GM03348 (cell line): ENCODE measurements around the gene COA6.
"Not testable (repeated sequence)": the region's sequence is repeated elsewhere in the genome, so short reads cannot be mapped to it uniquely, and the experiment has no call there.

Experiments
- DNase-seq: peaks from one replicate; pipeline ENCODE4 v3.0.0; 2012; ENCODE audit warnings: low spot score

Gene COA6, protein sequence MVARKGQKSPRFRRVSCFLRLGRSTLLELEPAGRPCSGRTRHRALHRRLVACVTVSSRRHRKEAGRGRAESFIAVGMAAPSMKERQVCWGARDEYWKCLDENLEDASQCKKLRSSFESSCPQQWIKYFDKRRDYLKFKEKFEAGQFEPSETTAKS

DNA sequence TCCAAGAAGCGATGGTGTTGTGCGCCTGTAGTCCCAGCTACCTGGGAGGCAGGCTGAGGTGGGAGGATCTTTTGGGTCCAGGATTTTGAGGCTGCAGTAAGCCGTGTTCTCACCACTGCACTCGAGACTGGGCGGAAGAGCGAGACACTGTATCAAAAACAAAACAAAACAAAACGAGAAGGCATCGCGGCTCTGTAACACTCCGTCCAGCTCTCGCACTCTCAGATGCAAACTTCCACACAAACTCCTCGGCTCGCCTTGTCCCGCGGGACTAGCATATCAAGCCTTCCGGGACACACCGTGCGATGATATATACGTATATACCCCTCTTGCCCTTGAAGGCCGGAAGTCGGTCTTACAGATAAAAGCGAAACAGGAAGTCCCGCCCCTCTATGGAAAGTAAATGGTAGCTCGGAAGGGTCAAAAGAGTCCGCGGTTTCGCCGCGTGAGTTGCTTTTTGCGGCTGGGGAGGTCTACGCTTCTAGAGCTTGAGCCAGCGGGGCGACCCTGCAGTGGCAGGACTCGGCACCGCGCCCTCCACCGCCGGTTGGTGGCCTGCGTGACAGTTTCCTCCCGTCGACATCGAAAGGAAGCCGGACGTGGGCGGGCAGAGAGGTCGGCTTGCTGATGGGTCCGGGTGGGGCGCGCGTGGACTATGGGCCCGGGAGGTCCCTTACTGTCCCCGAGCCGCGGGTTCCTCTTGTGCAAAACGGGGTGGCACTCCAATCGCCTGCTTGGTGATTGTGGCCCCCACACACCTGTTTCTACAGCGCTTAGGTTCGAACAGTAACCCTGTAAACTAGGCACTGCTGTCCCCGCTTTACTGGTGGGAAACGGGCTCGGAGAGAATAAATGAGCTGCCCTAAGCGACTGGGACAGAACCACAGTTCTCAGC lies at the start of gene COA6:
Gene COA6, plus strand, starts transcription at position 393 of the 895 bp plus-strand sequence. Its CDS starts 11 bp downstream, at position 404.
- peak; percentile 92 for DNase-seq

DNA sequence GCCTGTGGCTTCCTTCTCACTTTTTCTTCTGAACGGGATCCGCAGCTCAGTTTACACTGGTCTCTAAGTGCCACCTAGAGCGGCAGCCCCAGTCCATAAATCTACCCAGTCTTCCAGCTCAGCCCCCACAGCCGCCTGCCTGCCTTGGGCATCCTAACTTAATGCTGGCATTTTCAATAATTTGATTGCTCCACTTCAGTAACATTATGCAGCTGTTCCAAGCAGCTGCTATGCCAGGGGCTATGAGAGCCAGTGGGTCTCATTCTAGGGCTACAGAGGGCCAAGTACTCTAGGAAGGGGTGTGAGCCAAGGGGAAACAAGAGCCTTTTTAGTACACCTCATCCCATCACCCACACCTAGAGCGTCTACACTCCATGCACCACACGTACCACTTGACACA lies 48.4 kb upstream of the COA6 start:
- DNase-seq = no peak

DNA sequence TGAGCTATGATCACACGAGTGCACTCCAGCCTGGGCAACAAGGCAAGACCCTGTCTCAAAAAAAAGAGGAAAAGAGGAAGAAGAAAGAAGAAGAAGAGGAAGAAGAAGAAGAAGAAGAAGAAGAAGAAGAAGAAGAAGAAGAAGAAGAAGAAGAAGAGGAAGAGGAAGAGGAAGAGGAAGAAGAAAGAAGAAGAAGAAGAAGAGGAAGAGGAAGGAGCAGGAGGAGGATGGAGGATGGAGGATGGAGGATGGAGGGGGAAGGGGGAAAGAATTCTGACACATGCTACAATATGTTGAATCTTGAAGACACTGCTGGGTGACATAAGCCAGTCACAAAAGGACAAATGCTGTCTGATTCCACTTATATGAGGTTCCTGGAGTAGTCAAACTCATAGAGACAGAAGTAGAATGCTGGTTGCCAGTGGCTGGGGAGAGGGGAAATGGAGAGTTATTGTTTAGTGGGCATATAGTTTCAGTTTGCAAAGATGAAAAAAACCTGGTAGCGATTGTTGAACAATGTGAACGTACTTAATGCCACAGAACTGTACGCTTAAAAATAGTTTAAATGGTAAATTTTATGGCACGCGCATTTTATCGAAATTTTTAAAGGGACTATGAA lies 47.3 kb upstream of the COA6 start:
- DNase-seq = no peak

DNA sequence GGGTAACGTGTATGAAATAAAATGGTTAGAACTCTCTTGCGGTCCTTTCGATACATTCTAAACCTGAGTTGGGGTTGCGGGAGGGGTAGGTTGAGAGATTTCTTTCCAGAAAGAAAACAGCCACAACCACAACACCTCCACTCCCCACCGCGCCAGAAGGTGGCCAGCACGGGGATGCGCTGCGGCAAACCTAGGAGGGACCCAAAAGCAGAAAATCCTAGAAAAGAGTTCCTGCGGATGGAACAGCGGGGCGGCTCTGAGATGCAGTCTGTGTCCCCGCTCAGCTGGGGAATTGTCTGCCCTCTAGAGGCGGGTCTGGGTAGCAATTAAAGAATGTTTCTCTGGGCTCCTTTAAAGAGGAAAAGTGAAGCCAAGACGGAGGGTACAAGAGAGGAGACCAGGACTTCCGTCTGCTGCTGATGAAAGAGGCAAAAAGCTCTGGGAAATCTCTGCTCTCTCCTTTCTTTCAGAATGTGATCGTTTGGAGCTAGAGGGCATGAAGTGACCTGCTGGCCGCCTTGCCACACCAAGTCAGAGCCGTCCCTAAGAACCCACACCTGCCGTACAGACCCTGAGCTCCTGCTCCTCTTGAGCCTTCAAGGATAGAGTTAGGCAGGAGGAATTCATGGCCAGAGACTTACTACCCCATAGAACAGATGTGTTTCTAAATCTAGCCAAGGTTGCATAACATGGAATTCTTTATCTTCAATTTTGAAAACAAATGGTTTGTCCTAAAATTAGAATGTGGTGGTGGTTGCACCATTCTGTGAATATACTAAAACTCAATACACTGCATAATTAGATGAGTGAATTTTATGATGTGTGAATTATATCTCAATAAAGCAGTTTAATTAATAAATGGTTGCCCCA lies 46.5 kb upstream of the COA6 start:
- DNase-seq = peak; percentile 81

DNA sequence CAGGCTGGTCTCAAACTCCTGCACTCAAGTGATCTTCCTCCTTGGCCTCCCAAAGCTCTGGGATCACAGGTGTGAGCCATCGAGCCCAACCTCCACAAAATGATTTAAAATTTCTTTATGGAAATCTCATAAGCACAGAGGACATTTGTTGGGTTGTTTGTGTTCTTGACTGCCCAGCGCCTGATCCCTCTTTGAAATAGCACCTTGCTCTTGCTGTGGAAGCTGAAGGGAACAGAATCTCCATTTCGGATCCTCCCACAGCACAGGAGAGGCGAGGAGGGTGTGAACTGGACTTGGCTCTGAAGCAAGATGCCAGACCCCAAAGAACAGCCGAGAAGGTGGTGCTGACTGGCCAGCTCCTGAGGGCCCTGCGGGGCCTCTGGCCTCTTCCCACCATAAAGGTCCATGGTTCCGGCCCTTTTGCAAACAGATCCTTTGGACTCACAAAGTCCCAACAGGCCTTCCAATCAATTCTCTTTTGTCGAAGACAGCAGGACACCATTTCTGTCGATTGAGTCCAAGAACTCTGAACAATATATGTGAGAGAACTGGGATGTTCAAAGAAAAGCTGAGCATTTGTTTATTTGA lies 45.6 kb upstream of the COA6 start:
- no peak for DNase-seq

DNA sequence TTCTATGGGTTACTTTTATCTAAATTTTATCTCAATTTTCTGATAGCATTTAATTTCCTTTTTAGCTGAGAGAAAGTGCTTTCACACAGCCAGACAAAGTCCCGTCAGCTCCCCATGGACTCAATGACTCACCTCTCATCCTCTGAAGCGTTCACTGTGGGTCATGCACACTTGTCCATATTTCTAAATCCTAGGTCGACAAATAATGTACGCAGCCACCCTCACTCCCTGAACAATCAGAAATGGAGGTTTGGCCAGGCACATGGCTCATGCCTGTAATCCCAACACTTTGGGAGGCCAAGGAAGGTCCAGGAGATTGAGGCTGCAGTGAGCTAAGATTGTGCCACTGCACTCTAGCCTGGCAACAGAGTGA lies 42.4 kb upstream of the COA6 start:
- DNase-seq = no peak

DNA sequence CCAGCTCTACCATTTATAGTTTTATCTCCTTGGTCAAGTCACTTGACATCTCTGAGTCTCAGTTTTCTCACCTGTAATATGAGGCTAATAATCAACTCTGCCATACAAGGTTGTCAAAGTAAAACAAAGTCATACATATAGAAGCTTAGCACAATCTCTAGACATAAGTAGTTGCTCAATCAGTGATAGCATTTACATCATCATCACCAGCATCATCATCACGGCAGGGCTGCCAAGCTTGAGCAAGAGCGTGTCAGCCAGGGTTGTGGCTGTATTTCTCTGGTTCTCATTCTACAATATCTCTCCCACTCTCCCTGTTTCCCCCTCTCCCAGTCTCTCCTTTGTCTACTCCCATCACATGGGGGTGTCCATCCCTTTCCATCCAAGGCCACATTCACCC lies 41.7 kb upstream of the COA6 start:
- no peak for DNase-seq

DNA sequence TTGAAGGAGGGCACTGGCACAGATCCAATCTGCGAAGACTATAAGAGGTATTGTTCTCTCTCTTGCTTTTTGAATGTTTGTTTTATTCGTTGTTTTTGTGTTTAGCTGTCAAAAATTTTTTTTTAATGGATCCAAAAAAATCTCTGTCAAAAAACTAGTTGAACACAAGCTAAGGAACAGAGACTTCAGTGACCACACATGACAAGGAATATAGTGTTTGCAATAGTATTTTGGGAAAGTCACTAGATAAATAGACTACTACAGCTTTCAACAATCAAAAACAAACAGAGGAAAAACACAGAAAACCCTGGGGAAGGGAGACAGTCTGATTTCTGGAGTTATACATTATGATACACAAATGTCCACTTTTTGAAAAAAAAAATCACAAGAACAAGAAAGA lies 36.9 kb upstream of the COA6 start:
- no peak for DNase-seq

DNA sequence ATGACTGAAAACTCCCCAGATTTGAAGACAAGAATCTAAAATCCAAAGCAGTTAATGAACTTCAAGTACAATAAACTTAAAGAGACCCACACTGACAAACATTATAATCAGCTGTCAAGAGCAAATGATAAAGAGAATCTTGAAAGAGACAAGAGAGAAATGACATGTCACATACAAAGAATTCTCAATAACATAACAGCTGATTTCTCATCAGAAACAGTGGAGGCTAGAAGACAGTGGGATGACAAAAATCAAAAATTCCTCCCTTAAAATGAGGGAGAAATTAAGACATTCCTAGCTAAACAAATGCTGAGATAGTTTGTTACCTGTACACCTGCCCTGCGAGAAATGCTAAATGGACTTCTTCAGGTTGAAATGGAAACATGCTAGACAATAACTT lies 36.0 kb upstream of the COA6 start:
- DNase-seq = no peak

DNA sequence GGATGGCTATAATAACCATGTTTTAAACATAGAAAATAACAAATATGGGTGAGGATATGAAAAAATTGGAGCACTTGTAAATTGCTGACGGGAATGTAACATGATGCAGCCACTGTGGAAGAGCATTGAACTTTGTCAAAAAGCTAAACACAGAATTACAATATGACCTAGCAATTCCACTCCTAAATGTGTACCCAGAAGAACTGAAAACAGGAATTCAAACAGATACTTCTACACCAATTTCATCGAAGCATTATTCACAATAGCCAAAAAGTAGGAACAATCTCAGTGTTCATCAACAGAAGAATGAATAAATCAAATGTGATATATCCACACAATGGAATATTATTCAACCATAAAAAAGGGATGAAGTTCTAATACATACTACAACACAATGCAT lies 32.7 kb upstream of the COA6 start:
- DNase-seq = no peak

DNA sequence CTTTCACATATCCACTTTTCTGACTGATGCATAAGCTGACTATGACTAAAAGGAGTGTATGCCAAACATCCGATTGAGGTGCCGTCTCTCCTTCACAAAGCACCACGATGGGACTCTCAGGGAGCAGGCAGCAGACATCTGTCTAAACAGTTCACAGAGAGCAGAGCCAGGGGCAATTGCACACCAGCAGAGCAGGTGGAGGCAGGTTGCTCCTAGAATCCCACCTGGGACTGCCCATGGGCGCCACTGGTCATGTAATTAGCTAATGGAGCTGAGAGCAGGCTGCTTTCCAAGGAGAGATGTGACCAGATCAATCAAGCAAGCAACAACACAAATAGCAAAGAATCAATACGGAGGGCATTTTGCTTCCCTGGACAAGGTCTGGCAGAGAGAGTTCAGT lies 30.5 kb upstream of the COA6 start:
- DNase-seq = no peak

DNA sequence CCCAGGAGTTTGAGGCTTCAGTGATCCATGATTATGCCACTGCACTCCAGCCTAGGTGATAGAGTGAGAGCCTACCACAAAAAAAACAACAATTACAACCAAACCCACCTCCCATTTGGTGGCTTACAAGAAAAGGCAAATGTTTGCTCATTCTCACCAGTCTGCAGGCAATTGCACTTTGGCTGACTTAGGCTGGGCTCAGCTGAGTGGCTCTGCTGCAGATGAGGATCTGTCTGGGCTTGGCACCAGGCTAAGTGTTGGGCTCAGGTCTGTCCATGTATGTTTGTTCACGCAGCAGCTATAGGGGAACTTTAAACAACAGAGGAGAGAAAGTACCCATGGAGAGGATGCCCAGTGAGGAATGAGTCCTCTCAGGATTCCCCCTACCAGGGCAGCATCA lies 28.0 kb upstream of the COA6 start:
- DNase-seq = no peak

DNA sequence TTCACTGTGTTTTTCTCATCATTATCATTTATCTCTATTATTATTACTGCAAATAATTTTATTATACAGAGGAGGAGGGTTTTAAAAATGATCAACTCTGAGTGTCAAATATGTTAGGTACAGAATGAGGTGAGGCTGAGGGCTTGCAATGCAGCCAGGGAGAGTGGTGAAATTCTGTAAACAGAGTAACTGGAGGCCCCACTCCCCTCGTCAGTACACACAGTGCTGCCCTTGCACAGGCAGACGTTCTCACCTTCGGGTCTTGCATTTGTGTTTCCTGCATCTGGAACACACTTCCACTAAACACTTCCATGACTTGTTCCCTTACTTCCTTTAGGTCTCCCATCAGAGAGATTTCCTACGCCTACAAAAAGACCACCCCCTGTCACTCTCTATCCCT lies 24.3 kb upstream of the COA6 start:
- DNase-seq = no peak

DNA sequence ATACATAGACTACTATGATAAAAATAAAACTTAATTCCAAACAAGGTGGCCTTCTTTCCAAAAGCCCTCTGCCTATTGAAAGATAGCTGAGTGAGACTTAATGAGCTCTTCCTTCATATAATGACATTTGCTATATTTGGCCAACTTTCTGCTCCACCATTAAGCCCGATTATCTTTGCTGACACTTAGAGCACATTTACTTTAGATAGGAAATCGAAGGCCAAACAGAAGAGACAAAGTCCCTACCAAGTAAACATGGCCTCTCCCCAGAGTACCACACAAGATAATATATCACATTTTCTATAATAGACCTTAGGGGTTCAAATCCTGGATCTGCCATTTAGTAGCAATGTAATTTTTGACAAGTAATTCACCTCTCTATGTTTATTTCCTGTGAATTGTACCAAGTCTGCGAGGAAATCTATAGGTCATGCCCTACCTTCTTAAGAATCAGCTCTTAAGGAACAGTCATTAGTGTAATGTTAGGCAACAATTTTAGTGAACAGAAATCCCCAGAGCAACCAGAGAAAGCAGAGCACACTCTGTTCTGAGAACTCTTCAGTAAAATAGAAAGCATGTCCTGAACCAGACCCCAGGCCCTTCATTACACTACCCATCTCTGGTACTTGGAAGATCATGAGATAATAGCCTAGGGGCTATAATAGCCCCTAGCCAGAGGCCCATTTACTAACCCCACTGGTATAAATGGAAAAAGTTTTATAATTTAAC lies 17.3 kb upstream of the COA6 start:
- no peak for DNase-seq

DNA sequence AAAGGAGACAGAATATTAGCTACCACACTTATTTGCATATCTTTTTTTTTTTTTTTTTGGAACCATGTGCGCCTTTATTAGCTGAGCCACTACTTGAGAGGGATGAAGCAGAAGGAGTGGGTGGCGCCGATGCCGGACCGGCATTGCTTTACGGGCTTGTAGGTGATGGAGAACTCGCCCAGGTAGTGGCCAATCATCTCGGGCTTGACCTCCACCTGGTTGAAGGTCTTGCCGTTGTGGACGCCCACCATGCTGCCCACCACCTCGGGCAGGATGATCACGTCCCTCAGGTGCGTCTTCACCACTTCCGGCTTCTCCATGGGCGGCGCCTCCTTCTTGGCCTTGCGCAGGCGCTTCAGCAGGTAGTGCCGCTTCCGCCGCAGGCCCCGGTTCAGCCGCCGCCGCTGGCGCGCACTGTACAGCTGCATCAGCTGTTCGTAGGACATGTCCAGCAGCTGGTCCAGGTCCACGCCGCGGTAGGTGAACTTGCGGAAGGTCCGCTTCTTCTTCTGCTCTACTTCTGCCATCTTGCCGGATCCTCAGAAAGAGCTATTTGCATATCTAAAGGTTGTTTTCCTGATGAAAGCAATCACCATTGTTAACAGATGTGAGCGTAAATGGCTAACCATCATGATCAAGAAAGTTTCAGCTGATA lies 16.5 kb upstream of the COA6 start:
- not testable (repeated sequence) for DNase-seq

DNA sequence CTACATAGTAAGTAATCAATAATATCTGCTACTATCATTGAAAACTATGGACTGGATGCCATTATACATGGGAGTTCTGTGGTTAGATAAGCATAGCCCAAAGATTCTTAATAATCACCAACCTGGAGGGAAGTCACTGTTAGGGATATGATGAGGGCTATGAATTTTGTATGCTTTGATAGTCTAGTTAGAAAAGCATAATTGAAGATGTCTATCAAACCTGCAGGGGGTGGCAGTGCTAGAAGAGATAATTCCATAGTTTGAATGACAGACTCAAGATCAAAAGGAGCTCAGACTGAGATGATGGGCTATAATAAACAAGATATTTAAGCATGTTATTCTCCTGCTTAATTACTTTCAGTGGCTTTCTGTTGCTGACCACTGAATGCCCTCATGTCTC lies 15.4 kb upstream of the COA6 start:
- DNase-seq = no peak

DNA sequence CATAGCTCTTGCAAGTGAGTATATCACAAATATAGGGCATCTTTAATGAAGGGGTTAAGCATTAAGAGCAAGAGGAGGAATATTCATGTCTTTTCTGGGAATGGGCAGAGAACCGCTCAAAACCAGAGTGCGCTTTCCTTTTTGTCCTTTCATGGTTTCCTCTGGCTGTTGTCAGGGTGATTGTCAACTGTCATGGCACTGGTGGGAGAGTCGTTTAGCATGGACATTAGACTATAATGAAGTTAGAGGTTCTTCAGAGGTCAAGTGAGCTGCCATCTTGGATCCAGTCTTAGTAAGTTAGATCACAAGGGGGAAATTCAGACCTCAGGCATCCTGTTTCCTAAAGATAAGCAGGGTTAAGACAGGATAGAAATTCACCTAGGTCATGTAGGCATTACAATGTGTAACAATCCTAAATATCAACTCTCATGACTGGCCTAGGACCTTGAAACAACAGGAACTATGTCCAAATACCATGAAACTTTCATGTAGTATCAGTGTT lies 12.1 kb upstream of the COA6 start:
- DNase-seq = no peak

DNA sequence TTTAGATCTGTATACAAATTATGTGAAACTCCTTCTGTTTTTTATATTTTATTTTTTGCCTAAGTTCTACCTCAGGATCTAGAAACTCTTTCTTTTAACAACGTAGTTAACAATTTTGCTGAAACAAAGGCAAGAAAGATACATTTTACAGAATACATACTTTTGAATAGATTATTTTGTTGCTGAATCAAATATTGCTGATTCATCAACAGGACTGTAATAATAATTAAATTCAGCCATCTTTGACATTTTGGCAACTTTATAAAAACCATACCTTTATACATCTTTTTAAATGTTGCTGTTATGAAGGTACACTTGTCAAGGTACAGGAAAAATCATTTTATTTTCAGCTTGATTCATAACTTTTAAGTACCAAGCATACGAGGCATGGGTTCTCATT lies 10.7 kb upstream of the COA6 start:
- no peak for DNase-seq

DNA sequence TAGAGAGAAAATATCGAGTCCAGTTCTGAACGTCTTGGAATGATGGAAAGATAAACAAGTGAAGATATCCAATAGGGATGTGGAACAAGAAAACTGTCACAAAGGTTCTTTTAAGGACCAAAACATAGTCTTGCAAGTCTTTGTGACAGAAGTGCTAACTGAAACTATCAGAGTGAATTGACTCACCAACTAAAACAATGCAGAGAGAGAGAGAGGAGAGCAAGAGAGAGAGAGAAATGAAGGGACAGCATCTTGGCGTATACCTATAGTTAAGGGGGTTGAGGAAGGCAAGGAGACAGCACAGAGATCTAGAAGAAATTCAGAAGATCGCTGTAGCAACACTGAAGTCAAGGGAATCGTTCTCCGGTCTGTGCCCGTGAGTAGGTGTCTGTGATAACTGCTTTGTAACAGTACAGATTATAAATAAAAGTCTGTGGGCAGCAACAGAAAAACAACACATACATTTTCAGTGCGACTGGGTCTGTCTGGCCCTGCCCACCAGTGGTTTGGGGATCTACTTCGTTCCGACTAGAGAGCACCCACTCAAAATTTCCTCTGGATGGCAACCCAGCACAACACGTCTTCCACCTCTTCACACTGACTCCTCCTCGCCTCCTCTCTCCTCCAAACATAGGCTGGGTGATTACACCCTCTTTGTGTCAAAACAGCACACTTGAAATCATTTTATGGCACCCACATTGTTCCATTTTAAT lies 4.8 kb upstream of the COA6 start:
- DNase-seq = no peak

DNA sequence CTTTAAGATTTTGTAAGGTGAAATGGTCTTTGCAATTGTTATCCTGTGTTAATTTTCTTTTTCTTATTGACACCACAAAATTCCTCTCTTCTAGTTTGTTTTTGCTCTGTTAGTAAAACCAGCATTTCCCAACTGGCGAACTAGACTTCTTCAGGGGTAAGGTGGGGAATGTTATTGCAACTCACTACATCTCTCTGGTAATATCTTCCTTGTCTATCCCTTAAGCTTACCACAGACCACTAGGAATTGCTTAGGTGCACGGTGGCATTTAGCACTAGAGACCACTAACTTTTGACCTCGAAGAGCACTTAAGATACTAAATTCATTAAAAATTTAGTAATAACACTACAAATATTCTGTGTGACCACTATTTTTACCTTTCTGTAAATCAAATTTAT lies 4.2 kb upstream of the COA6 start:
- DNase-seq = no peak
